Osteoblast (primary cell): ENCODE results near the gene CD38. TPM values are rescaled to one million over a fixed set of nuclear protein-coding genes. Genes with fewer than 3 reads are reported as not detected.

Source experiments
- DNase-seq: peaks from one replicate; pipeline ENCODE4 v3.0.0; 2011; ENCODE audit warnings: low spot score, mixed read lengths; ENCODE audit not compliant: insufficient read length; ENCODE audit errors: missing footprints
- H2AFZ ChIP-seq: 2 replicates; pipeline ENCODE4 v1.6.0; 2011; ENCODE audit warnings: mild to moderate bottlenecking, low read length
- H3K27ac ChIP-seq: 2 replicates; pipeline ENCODE4 v1.5.1; 2011; ENCODE audit warnings: mild to moderate bottlenecking, low read depth, low read length, moderate library complexity
- H3K27me3 ChIP-seq: 2 replicates; pipeline ENCODE4 v1.6.0; 2012; ENCODE audit warnings: mild to moderate bottlenecking, control low read depth, inconsistent platforms, low read length, moderate library complexity; ENCODE audit not compliant: insufficient read depth
- H3K36me3 ChIP-seq: 2 replicates; pipeline ENCODE4 v1.5.1; 2011; ENCODE audit warnings: mild to moderate bottlenecking, low read length, control low read depth, moderate library complexity; ENCODE audit not compliant: insufficient read depth
- H3K4me1 ChIP-seq: 2 replicates; pipeline ENCODE4 v1.5.1; 2011; ENCODE audit warnings: mild to moderate bottlenecking, low read length, control low read depth, moderate library complexity; ENCODE audit not compliant: insufficient read depth
- H3K4me2 ChIP-seq: 2 replicates; pipeline ENCODE4 v1.6.0; 2011; ENCODE audit warnings: mild to moderate bottlenecking, low read length; ENCODE audit not compliant: insufficient read depth
- H3K4me3 ChIP-seq: fragments of 200-600 bp; sonication (generic); 3 replicates; pipeline ENCODE4 v1.5.1; 2012; ENCODE audit warnings: mild to moderate bottlenecking, low read length, inconsistent platforms; ENCODE audit not compliant: insufficient read depth
- H3K79me2 ChIP-seq: 2 replicates; pipeline ENCODE4 v1.6.0; 2012; ENCODE audit warnings: mild to moderate bottlenecking, low read length, control low read depth, inconsistent platforms; ENCODE audit not compliant: insufficient read depth
- H3K9me3 ChIP-seq: 2 replicates; pipeline ENCODE4 v1.5.1; 2011; ENCODE audit warnings: low read depth, low read length, control low read depth
- H4K20me1 ChIP-seq: 2 replicates; pipeline ENCODE4 v1.6.0; 2012; ENCODE audit warnings: mild to moderate bottlenecking, low read length, control low read depth; ENCODE audit not compliant: insufficient read depth
- total RNA-seq: library from RNA; depleted of rRNA; stranded (reverse); fragments of >200 nt; gene quantifications from 2 replicates; pipeline ENCODE4 v1.2.3, GENCODE V29; 2012
- TF ChIP-seq, protein P1 (sequence below): IDR thresholded peaks from 2 replicates; pipeline ENCODE4 v1.5.1; 2011; ENCODE audit warnings: mild to moderate bottlenecking, low read depth, low read length, moderate library complexity; ENCODE audit errors: extremely low read depth

The CD38 gene
- total RNA-seq, 1 donor, result under 0.01 TPM

DNA sequence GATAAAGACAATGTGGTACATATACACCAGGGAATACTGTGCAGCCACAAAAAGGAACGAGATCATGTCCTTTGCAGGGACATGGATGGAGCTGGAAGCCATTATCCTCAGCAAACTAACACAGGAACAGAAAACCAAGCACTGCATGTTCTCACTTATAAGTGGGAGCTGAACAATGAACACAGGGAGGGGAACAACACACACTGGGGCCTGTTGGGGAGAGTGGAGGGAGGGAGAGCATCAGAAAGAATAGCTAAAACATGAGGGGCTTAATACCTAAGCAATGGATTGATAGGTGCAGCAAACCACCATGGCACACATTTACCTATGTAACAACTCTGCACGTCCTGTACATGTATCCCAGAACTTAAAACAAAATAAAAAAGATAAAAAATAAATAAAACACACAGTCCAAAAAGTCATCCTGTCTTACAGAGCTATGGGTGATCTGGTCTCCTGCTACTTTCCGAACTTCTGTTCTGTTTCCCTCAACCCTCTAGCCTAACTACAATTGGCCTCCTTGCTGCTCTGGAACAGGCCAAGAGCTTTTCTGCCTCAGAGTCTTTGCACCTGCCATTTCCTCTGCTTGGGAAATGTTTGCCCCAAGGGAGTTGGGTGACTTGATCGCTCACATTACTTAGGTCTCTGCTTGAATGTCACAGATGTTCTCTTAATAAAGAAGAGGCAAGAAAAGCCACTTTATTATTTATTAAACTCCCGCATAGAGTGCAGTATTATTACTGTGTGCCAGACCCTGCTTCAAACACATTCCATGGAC lies 1.1 kb upstream of the CD38 start:
- no peak overlapping the region for H3K27ac ChIP-seq
- TF ChIP-seq, protein P1, sequence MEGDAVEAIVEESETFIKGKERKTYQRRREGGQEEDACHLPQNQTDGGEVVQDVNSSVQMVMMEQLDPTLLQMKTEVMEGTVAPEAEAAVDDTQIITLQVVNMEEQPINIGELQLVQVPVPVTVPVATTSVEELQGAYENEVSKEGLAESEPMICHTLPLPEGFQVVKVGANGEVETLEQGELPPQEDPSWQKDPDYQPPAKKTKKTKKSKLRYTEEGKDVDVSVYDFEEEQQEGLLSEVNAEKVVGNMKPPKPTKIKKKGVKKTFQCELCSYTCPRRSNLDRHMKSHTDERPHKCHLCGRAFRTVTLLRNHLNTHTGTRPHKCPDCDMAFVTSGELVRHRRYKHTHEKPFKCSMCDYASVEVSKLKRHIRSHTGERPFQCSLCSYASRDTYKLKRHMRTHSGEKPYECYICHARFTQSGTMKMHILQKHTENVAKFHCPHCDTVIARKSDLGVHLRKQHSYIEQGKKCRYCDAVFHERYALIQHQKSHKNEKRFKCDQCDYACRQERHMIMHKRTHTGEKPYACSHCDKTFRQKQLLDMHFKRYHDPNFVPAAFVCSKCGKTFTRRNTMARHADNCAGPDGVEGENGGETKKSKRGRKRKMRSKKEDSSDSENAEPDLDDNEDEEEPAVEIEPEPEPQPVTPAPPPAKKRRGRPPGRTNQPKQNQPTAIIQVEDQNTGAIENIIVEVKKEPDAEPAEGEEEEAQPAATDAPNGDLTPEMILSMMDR, result no peak
- no peak overlapping the region for H2AFZ ChIP-seq
- H3K27me3 ChIP-seq, result peaks cover 83% of the 10 kb centered on the region
- H3K4me1 ChIP-seq, result peaks cover 10% of the 10 kb centered on the region
- H3K4me2 ChIP-seq, result no peak overlapping the region
- no peak for DNase-seq
- no peaks in the 10 kb centered on the region for H3K79me2 ChIP-seq
- H3K4me3 ChIP-seq, result no peak overlapping the region
- H3K36me3 ChIP-seq, result no peaks in the 10 kb centered on the region
- H3K9me3 ChIP-seq, result no peaks in the 10 kb centered on the region
- H4K20me1 ChIP-seq, result no peaks in the 10 kb centered on the region

DNA sequence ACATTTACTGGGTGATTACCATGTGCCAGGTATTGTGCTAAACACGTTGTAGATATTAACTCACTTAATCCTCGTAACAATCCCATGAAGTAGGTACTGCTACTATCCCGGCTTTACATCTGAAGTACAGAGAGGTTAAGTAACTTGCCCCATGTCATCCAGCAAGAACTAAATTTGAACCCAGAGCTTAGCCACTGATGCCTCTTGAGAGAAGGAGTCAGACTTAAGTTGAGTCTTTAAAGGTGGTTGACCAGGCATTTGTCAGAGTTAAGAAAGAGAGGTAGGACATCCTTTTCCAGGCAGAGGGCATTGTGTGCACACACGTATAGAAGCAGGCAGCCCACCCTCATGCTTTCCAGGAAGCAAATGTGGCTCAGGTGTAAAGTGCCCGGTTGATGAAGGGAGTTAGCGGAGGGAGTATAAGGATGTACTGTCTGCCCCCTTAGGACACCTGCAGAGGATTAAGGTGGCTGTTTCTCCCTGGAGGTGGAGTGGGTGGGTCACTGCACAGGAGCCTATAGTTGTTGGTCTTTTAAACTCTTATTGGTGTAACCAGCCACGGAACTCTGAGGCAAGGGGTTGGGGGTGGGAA lies 335 bp upstream of the CD38 start:
- Histone ChIP-seq H3K79me2 (no peaks in the 10 kb centered on the region), H2AFZ (no peak overlapping the region), H3K36me3 (no peaks in the 10 kb centered on the region), H3K4me3 (peak overlapping the region; percentile 67), H4K20me1 (no peaks in the 10 kb centered on the region), H3K27me3 (peaks cover 76% of the 10 kb centered on the region), H3K4me1 (peaks cover 10% of the 10 kb centered on the region), H3K4me2 (peak overlapping the region; percentile 73), H3K27ac (no peak overlapping the region), H3K9me3 (no peaks in the 10 kb centered on the region)
- no peak for DNase-seq
- TF ChIP-seq, protein P1, result no peak

DNA sequence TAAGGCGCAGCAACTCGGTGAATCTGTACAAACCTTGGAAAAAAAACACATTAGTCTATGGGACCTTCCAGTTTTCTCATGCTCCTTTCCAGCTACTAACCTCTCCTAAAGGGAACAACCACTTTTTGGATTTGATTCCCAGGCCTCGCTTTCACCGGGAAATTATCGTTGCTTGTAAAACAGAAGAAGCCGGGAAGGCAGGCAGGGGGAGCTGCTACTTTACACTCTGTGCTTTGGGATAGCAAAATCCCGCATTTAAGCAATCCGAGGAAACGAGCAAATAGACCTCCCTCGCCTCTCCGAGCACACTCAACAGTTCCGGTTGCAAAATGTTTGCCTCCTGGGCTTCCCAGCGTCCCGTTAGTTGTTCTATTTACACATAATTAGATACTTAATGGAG lies 1.2 kb downstream of the CD38 start:
- TF ChIP-seq, protein P1, result peak; percentile 36
- Histone ChIP-seq H3K4me2 (peak overlapping the region; percentile 73), H3K27ac (no peak overlapping the region), H3K27me3 (peaks cover 72% of the 10 kb centered on the region), H3K9me3 (no peaks in the 10 kb centered on the region), H3K4me1 (peaks cover 10% of the 10 kb centered on the region), H4K20me1 (no peaks in the 10 kb centered on the region), H2AFZ (peak overlapping the region; percentile 78), H3K79me2 (no peaks in the 10 kb centered on the region), H3K4me3 (peak overlapping the region; percentile 67), H3K36me3 (no peaks in the 10 kb centered on the region)
- peak; percentile 86 for DNase-seq

DNA sequence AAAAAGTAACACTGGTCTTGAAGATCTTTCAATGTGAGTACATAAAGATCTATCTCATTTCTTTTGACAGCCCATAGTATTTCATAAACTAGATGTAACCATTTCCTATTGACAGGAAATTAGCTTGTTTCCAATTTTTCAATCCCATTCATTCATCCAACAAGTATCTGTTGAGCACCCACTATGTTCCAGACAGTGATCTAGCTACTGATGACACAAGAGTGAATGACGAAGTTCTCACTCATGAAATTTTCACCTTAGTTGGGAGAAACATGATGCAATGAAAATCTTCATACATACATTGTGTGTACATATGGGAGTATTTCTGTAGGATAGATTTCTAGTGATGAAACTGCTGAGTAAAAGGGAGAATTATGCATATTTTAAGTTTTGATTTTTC lies 1.7 kb downstream of the CD38 start:
- H4K20me1 ChIP-seq, result no peaks in the 10 kb centered on the region
- H3K9me3 ChIP-seq, result no peaks in the 10 kb centered on the region
- peaks cover 10% of the 10 kb centered on the region for H3K4me1 ChIP-seq
- TF ChIP-seq, protein P1, result no peak
- peaks cover 67% of the 10 kb centered on the region for H3K27me3 ChIP-seq
- peak overlapping the region; percentile 67 for H3K4me3 ChIP-seq
- DNase-seq, result no peak
- H2AFZ ChIP-seq, result peak overlapping the region; percentile 78
- no peaks in the 10 kb centered on the region for H3K36me3 ChIP-seq
- no peak overlapping the region for H3K27ac ChIP-seq
- H3K4me2 ChIP-seq, result peak overlapping the region; percentile 73
- H3K79me2 ChIP-seq, result no peaks in the 10 kb centered on the region
